NAMALWA (cell line): ENCODE data around the gene RFLNA.
"Not testable (repeated sequence)": the region's sequence is repeated elsewhere in the genome, so short reads cannot be mapped to it uniquely, and the experiment has no call there.

ENCODE experiments used
- DNase-seq: peaks from one replicate; pipeline ENCODE4 v3.0.0-alpha.2; 2015; ENCODE audit warnings: low spot score

RFLNA gene

GRCh38 chr12:124319368-124320050, 24.6 kb downstream of the RFLNA start:
- no peak for DNase-seq

GRCh38 chr12:124321040-124321481, 26.2 kb downstream of the RFLNA start:
- peak; percentile 66 for DNase-seq

GRCh38 chr12:124321556-124322270, 26.8 kb downstream of the RFLNA start:
- no peak for DNase-seq

GRCh38 chr12:124322271-124322998, 27.5 kb downstream of the RFLNA start:
- no peak for DNase-seq

- not testable (repeated sequence) for DNase-seq
Measured at GRCh38 chr12:124322999-124323328, 28.1 kb downstream of the RFLNA start.

GRCh38 chr12:124323771-124324530, 29.1 kb downstream of the RFLNA start:
- no peak for DNase-seq

GRCh38 chr12:124324803-124325705, 30.2 kb downstream of the RFLNA start:
- DNase-seq, result no peak

- no peak for DNase-seq
Measured at GRCh38 chr12:124326104-124326503, 31.2 kb downstream of the RFLNA start.

- no peak for DNase-seq
Measured at GRCh38 chr12:124326871-124327270, 32.0 kb downstream of the RFLNA start.

- DNase-seq, result no peak
Measured at GRCh38 chr12:124327362-124328043, 32.6 kb downstream of the RFLNA start.

- DNase-seq, result no peak
Measured at GRCh38 chr12:124328116-124328515, 33.2 kb downstream of the RFLNA start.

GRCh38 chr12:124328636-124329035, 33.7 kb downstream of the RFLNA start:
- DNase-seq, result no peak

GRCh38 chr12:124332058-124332672, 37.3 kb downstream of the RFLNA start:
- DNase-seq, result no peak

GRCh38 chr12:124332900-124333299, 38.0 kb downstream of the RFLNA start:
- DNase-seq, result no peak

- no peak for DNase-seq
Measured at GRCh38 chr12:124333724-124334123, 38.8 kb downstream of the RFLNA start.

GRCh38 chr12:124334266-124334665, 39.4 kb downstream of the RFLNA start:
- no peak for DNase-seq

GRCh38 chr12:124334976-124335375, 40.1 kb downstream of the RFLNA start:
- DNase-seq, result no peak

- DNase-seq, result no peak
Measured at GRCh38 chr12:124335426-124336183, 40.7 kb downstream of the RFLNA start.

- DNase-seq, result no peak
Measured at GRCh38 chr12:124336184-124336437, 41.2 kb downstream of the RFLNA start.
